GM23338 (cell line): ENCODE data around the gene EZH2. TPM values are rescaled to one million over a fixed set of nuclear protein-coding genes. Genes with fewer than 3 reads are reported as not detected.

ENCODE experiments used
- ATAC-seq: fragments of 200-7000 bp; cut with Tn5 transposase; 3 replicates; pipeline ENCODE4 v1.9.1; 2020
- DNase-seq: peaks from one replicate; pipeline ENCODE4 v3.0.0-alpha.2; 2015; ENCODE audit warnings: low spot score
- H2AFZ ChIP-seq: fragments of 200-600 bp; sonication (generic); 2 replicates; pipeline ENCODE4 v1.8.0; 2016; ENCODE audit warnings: antibody characterized with exemption, mild to moderate bottlenecking, moderate library complexity
- H3F3A ChIP-seq: fragments of 200-600 bp; sonication (generic); replicated peaks from 2 replicates; pipeline ENCODE4 v1.8.0; 2017; ENCODE audit warnings: antibody characterized with exemption, mixed run types, low read depth
- H3K27ac ChIP-seq: fragments of 200-600 bp; sonication (generic); 2 replicates; pipeline ENCODE4 v1.6.1; 2016; ENCODE audit warnings: low read depth
- H3K27me3 ChIP-seq: fragments of 200-600 bp; sonication (generic); 2 replicates; pipeline ENCODE4 v1.8.0; 2016; ENCODE audit warnings: mild to moderate bottlenecking, mixed run types, moderate library complexity; ENCODE audit not compliant: insufficient read depth
- H3K36me3 ChIP-seq: fragments of 200-600 bp; sonication (generic); 2 replicates; pipeline ENCODE4 v1.8.0; 2016; ENCODE audit warnings: mild to moderate bottlenecking; ENCODE audit not compliant: insufficient read depth
- H3K4me1 ChIP-seq: fragments of 200-600 bp; sonication (generic); 2 replicates; pipeline ENCODE4 v1.8.0; 2016; ENCODE audit warnings: mild to moderate bottlenecking, moderate library complexity; ENCODE audit not compliant: insufficient read depth
- H3K4me2 ChIP-seq: fragments of 200-600 bp; sonication (generic); 2 replicates; pipeline ENCODE4 v1.7.1; 2017; ENCODE audit warnings: mixed run types
- H3K4me3 ChIP-seq: fragments of 200-600 bp; sonication (generic); 2 replicates; pipeline ENCODE4 v1.6.1; 2016; ENCODE audit warnings: mixed run types
- H3K79me2 ChIP-seq: fragments of 200-600 bp; sonication (generic); replicated peaks from 2 replicates; pipeline ENCODE4 v1.8.0; 2017; ENCODE audit warnings: mild to moderate bottlenecking; ENCODE audit not compliant: insufficient read depth
- H3K9me2 ChIP-seq: fragments of 200-600 bp; sonication (generic); 2 replicates; pipeline ENCODE4 v1.8.0; 2017; ENCODE audit not compliant: insufficient read depth
- H4K20me1 ChIP-seq: fragments of 200-600 bp; sonication (generic); replicated peaks from 2 replicates; pipeline ENCODE4 v1.8.0; 2017; ENCODE audit warnings: mild to moderate bottlenecking; ENCODE audit not compliant: insufficient read depth
- H3K27ac Mint-ChIP-seq: 2 replicates; pipeline ENCODE4 v1.8.0; 2020; ENCODE audit warnings: inconsistent platforms, mild to moderate bottlenecking, moderate library complexity, mixed read lengths
- H3K27me3 Mint-ChIP-seq: 3 replicates; pipeline ENCODE4 v1.8.0; 2022; ENCODE audit warnings: low read depth, mild to moderate bottlenecking, moderate library complexity, mixed read lengths, inconsistent platforms; ENCODE audit not compliant: insufficient read depth, poor library complexity
- H3K36me3 Mint-ChIP-seq: 3 replicates; pipeline ENCODE4 v1.8.0; 2021; ENCODE audit warnings: low read depth, mild to moderate bottlenecking, inconsistent platforms, moderate library complexity, mixed read lengths
- H3K4me1 Mint-ChIP-seq: 3 replicates; pipeline ENCODE4 v1.8.0; 2020; ENCODE audit warnings: mild to moderate bottlenecking, inconsistent platforms, mixed read lengths
- H3K4me3 Mint-ChIP-seq: 3 replicates; pipeline ENCODE4 v1.8.0; 2021; ENCODE audit warnings: moderate library complexity, mild to moderate bottlenecking, inconsistent platforms, mixed read lengths
- H3K9me3 Mint-ChIP-seq: 3 replicates; pipeline ENCODE4 v1.8.0; 2020; ENCODE audit warnings: moderate library complexity, mild to moderate bottlenecking, inconsistent platforms, mixed read lengths
- CREB1 ChIP-seq: fragments of 250-450 bp; sonication (Bioruptor Pico); IDR thresholded peaks from 2 replicates; pipeline ENCODE4 v1.5.0; 2020; ENCODE audit warnings: low read depth, mild to moderate bottlenecking, moderate library complexity
- EZH2 ChIP-seq: fragments of 200-600 bp; sonication (generic); IDR thresholded peaks from one replicate; pipeline ENCODE4 v1.8.0; 2017; ENCODE audit warnings: antibody characterized with exemption, mild to moderate bottlenecking, low read depth; ENCODE audit not compliant: unreplicated experiment
- EZH2phosphoT487 ChIP-seq: fragments of 200-600 bp; sonication (generic); IDR thresholded peaks from one replicate; pipeline ENCODE4 v1.8.1; 2018; ENCODE audit warnings: antibody characterized with exemption; ENCODE audit not compliant: unreplicated experiment
- JUNB ChIP-seq: IDR thresholded peaks from one replicate; pipeline ENCODE4 v1.6.1; 2016; ENCODE audit warnings: antibody characterized with exemption; ENCODE audit not compliant: unreplicated experiment
- NANOG ChIP-seq: IDR thresholded peaks from 2 replicates; pipeline ENCODE4 v1.6.1; 2016; ENCODE audit warnings: antibody characterized with exemption, borderline replicate concordance
- POLR2AphosphoS5 ChIP-seq: IDR thresholded peaks from 2 replicates; pipeline ENCODE4 v1.6.1; 2016; ENCODE audit warnings: antibody characterized with exemption, low read depth
- STAT1 ChIP-seq: IDR thresholded peaks from one replicate; pipeline ENCODE4 v1.6.1; 2016; ENCODE audit warnings: antibody characterized with exemption; ENCODE audit not compliant: unreplicated experiment
- ZNF114 ChIP-seq: fragments of 250-450 bp; sonication (Bioruptor Pico); IDR thresholded peaks from 2 replicates; pipeline ENCODE4 v1.5.0; 2020; ENCODE audit warnings: mild to moderate bottlenecking, moderate library complexity
- ZNF331 ChIP-seq: fragments of 250-450 bp; sonication (Bioruptor Pico); IDR thresholded peaks from 2 replicates; pipeline ENCODE4 v1.5.0; 2020; ENCODE audit warnings: low read depth, mild to moderate bottlenecking, moderate library complexity
- polyA plus RNA-seq: library from polyadenylated mRNA; unstranded; fragments of >200 nt; fragmentation: Nextera tagmentation; extraction: Ambion mirVana; gene quantifications from 2 replicates; pipeline ENCODE4 v1.2.1, GENCODE V29; 2016
- total RNA-seq: library from RNA; depleted of rRNA; stranded (reverse); fragments of >200 nt; shearing (Covaris generic); gene quantifications from 2 replicates; pipeline ENCODE4 v1.2.3, GENCODE V29; 2014
- TF ChIP-seq, protein P1 (sequence below): IDR thresholded peaks from one replicate; pipeline ENCODE4 v1.6.1; 2018; ENCODE audit warnings: antibody characterized with exemption; ENCODE audit not compliant: unreplicated experiment
- TF ChIP-seq, protein P2 (sequence below): IDR thresholded peaks from 2 replicates; pipeline ENCODE4 v1.6.1; 2016; ENCODE audit warnings: antibody characterized with exemption
- TF ChIP-seq, protein P3 (sequence below): fragments of 250-450 bp; sonication (Bioruptor Pico); IDR thresholded peaks from 2 replicates; pipeline ENCODE4 v1.5.0; 2020; ENCODE audit warnings: mild to moderate bottlenecking, moderate library complexity
- TF ChIP-seq, protein P4 (sequence below), 2 experiments: fragments of 200-600 bp in 1 of 2; sonication (generic) in 1 of 2; conservative IDR thresholded peaks; 2 replicates each; pipeline versions ENCODE4 v1.5.1 to v1.6.1; 2016 to 2017; ENCODE audit warnings: antibody characterized with exemption in 2 of 2, low read depth in 2 of 2, mild to moderate bottlenecking in 2 of 2, moderate library complexity in 1 of 2

The EZH2 gene
- total and polyA plus RNA-seq, 2 experiments from 2014 or later = 33.9 to 38.6 TPM

DNA sequence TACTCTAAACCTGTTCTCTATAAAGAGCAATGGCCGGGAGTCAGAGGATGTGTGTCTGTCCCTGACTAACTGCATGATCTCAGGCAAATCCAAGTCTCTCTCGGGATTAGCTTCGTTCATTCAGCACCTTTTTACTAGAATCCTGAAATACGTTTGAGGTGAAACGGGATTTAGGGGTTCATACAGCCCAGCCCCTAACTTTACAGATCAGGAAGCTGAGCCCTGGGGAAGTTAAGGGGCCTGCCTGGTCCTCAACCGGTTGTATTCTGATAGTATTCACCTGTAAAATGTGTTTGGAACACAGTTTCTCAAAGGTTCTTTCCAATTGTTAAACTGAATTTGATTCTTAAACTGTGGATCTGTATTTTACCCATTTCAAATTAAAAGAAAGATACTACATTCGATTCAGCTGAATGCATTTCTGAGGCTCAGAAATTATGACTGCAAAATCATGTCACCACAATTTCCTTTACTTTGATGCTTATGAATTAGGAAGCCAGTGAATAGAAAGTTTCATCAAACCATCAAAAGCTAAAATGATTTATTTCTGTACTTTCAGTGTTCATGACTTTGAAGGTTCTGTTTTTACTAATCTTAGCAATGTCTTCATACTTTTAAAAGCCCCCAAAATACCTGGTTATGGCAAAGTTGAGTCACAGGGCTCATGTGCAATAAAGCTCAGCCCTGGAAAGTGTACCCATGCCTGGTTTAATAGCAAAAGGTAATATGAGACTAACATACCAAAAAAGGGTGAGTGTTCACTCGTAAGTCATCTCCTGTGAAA is 28.9 kb upstream of the EZH2 start:
- H3K4me2 ChIP-seq = no peak overlapping the region
- H3K9me3 Mint-ChIP-seq = no peaks in the 10 kb centered on the region
- no peaks in the 10 kb centered on the region for H3F3A ChIP-seq
- no peak overlapping the region for H3K4me3 ChIP-seq
- no peaks in the 10 kb centered on the region for H3K27me3 ChIP-seq
- TF ChIP-seq CREB1 (CRISPR knock-in tag) = no peak
- TF ChIP-seq, protein P1, sequence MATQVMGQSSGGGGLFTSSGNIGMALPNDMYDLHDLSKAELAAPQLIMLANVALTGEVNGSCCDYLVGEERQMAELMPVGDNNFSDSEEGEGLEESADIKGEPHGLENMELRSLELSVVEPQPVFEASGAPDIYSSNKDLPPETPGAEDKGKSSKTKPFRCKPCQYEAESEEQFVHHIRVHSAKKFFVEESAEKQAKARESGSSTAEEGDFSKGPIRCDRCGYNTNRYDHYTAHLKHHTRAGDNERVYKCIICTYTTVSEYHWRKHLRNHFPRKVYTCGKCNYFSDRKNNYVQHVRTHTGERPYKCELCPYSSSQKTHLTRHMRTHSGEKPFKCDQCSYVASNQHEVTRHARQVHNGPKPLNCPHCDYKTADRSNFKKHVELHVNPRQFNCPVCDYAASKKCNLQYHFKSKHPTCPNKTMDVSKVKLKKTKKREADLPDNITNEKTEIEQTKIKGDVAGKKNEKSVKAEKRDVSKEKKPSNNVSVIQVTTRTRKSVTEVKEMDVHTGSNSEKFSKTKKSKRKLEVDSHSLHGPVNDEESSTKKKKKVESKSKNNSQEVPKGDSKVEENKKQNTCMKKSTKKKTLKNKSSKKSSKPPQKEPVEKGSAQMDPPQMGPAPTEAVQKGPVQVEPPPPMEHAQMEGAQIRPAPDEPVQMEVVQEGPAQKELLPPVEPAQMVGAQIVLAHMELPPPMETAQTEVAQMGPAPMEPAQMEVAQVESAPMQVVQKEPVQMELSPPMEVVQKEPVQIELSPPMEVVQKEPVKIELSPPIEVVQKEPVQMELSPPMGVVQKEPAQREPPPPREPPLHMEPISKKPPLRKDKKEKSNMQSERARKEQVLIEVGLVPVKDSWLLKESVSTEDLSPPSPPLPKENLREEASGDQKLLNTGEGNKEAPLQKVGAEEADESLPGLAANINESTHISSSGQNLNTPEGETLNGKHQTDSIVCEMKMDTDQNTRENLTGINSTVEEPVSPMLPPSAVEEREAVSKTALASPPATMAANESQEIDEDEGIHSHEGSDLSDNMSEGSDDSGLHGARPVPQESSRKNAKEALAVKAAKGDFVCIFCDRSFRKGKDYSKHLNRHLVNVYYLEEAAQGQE = no peak
- TF ChIP-seq, protein P2, sequence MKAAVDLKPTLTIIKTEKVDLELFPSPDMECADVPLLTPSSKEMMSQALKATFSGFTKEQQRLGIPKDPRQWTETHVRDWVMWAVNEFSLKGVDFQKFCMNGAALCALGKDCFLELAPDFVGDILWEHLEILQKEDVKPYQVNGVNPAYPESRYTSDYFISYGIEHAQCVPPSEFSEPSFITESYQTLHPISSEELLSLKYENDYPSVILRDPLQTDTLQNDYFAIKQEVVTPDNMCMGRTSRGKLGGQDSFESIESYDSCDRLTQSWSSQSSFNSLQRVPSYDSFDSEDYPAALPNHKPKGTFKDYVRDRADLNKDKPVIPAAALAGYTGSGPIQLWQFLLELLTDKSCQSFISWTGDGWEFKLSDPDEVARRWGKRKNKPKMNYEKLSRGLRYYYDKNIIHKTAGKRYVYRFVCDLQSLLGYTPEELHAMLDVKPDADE = no peak
- TF ChIP-seq ZNF331 = no peak
- TF ChIP-seq EZH2phosphoT487 = no peak
- no peak for TF ChIP-seq ZNF114 (CRISPR knock-in tag)
- no peak for TF ChIP-seq STAT1
- TF ChIP-seq POLR2AphosphoS5 = no peak
- TF ChIP-seq, protein P3, sequence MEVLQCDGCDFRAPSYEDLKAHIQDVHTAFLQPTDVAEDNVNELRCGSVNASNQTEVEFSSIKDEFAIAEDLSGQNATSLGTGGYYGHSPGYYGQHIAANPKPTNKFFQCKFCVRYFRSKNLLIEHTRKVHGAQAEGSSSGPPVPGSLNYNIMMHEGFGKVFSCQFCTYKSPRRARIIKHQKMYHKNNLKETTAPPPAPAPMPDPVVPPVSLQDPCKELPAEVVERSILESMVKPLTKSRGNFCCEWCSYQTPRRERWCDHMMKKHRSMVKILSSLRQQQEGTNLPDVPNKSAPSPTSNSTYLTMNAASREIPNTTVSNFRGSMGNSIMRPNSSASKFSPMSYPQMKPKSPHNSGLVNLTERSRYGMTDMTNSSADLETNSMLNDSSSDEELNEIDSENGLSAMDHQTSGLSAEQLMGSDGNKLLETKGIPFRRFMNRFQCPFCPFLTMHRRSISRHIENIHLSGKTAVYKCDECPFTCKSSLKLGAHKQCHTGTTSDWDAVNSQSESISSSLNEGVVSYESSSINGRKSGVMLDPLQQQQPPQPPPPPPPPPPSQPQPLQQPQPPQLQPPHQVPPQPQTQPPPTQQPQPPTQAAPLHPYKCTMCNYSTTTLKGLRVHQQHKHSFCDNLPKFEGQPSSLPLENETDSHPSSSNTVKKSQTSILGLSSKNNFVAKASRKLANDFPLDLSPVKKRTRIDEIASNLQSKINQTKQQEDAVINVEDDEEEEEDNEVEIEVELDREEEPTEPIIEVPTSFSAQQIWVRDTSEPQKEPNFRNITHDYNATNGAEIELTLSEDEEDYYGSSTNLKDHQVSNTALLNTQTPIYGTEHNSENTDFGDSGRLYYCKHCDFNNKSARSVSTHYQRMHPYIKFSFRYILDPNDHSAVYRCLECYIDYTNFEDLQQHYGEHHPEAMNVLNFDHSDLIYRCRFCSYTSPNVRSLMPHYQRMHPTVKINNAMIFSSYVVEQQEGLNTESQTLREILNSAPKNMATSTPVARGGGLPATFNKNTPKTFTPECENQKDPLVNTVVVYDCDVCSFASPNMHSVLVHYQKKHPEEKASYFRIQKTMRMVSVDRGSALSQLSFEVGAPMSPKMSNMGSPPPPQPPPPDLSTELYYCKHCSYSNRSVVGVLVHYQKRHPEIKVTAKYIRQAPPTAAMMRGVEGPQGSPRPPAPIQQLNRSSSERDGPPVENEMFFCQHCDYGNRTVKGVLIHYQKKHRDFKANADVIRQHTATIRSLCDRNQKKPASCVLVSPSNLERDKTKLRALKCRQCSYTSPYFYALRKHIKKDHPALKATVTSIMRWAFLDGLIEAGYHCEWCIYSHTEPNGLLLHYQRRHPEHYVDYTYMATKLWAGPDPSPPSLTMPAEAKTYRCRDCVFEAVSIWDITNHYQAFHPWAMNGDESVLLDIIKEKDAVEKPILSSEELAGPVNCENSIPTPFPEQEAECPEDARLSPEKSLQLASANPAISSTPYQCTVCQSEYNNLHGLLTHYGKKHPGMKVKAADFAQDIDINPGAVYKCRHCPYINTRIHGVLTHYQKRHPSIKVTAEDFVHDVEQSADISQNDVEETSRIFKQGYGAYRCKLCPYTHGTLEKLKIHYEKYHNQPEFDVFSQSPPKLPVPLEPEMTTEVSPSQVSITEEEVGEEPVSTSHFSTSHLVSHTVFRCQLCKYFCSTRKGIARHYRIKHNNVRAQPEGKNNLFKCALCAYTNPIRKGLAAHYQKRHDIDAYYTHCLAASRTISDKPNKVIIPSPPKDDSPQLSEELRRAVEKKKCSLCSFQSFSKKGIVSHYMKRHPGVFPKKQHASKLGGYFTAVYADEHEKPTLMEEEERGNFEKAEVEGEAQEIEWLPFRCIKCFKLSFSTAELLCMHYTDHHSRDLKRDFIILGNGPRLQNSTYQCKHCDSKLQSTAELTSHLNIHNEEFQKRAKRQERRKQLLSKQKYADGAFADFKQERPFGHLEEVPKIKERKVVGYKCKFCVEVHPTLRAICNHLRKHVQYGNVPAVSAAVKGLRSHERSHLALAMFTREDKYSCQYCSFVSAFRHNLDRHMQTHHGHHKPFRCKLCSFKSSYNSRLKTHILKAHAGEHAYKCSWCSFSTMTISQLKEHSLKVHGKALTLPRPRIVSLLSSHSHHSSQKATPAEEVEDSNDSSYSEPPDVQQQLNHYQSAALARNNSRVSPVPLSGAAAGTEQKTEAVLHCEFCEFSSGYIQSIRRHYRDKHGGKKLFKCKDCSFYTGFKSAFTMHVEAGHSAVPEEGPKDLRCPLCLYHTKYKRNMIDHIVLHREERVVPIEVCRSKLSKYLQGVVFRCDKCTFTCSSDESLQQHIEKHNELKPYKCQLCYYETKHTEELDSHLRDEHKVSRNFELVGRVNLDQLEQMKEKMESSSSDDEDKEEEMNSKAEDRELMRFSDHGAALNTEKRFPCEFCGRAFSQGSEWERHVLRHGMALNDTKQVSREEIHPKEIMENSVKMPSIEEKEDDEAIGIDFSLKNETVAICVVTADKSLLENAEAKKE (CRISPR knock-in tag) = no peak
- no peak for TF ChIP-seq NANOG
- no peak for TF ChIP-seq JUNB
- no peak for TF ChIP-seq EZH2
- TF ChIP-seq, protein P4, sequence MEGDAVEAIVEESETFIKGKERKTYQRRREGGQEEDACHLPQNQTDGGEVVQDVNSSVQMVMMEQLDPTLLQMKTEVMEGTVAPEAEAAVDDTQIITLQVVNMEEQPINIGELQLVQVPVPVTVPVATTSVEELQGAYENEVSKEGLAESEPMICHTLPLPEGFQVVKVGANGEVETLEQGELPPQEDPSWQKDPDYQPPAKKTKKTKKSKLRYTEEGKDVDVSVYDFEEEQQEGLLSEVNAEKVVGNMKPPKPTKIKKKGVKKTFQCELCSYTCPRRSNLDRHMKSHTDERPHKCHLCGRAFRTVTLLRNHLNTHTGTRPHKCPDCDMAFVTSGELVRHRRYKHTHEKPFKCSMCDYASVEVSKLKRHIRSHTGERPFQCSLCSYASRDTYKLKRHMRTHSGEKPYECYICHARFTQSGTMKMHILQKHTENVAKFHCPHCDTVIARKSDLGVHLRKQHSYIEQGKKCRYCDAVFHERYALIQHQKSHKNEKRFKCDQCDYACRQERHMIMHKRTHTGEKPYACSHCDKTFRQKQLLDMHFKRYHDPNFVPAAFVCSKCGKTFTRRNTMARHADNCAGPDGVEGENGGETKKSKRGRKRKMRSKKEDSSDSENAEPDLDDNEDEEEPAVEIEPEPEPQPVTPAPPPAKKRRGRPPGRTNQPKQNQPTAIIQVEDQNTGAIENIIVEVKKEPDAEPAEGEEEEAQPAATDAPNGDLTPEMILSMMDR (conservative IDR thresholded peaks at IDR 0.05; ENCODE audit: low read depth in 2 of 2) = no peak
- H3K9me2 ChIP-seq = no peaks in the 10 kb centered on the region
- no peak overlapping the region for H3K27ac ChIP-seq
- ATAC-seq = no peak
- H3K36me3 Mint-ChIP-seq = no peaks in the 10 kb centered on the region
- no peak overlapping the region for H3K27ac Mint-ChIP-seq
- no peak overlapping the region for H2AFZ ChIP-seq
- no peaks in the 10 kb centered on the region for H3K36me3 ChIP-seq
- peaks cover 12% of the 10 kb centered on the region; the same call in 1 of the 2 replicates for H3K4me1 ChIP-seq
- no peak for DNase-seq
- no peaks in the 10 kb centered on the region for H3K79me2 ChIP-seq
- H3K27me3 Mint-ChIP-seq = peaks cover 2% of the 10 kb centered on the region
- H3K4me1 Mint-ChIP-seq = peaks cover 30% of the 10 kb centered on the region
- no peak overlapping the region for H3K4me3 Mint-ChIP-seq
- H4K20me1 ChIP-seq = no peaks in the 10 kb centered on the region
